ENCODE data around the gene GGA1. TPM values are rescaled to one million over a fixed set of nuclear protein-coding genes. Genes with fewer than 3 reads are reported as not detected.

Gene GGA1, protein sequence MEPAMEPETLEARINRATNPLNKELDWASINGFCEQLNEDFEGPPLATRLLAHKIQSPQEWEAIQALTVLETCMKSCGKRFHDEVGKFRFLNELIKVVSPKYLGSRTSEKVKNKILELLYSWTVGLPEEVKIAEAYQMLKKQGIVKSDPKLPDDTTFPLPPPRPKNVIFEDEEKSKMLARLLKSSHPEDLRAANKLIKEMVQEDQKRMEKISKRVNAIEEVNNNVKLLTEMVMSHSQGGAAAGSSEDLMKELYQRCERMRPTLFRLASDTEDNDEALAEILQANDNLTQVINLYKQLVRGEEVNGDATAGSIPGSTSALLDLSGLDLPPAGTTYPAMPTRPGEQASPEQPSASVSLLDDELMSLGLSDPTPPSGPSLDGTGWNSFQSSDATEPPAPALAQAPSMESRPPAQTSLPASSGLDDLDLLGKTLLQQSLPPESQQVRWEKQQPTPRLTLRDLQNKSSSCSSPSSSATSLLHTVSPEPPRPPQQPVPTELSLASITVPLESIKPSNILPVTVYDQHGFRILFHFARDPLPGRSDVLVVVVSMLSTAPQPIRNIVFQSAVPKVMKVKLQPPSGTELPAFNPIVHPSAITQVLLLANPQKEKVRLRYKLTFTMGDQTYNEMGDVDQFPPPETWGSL
- 25.4 and 50.4 TPM in 2 replicates for total RNA-seq

DNA sequence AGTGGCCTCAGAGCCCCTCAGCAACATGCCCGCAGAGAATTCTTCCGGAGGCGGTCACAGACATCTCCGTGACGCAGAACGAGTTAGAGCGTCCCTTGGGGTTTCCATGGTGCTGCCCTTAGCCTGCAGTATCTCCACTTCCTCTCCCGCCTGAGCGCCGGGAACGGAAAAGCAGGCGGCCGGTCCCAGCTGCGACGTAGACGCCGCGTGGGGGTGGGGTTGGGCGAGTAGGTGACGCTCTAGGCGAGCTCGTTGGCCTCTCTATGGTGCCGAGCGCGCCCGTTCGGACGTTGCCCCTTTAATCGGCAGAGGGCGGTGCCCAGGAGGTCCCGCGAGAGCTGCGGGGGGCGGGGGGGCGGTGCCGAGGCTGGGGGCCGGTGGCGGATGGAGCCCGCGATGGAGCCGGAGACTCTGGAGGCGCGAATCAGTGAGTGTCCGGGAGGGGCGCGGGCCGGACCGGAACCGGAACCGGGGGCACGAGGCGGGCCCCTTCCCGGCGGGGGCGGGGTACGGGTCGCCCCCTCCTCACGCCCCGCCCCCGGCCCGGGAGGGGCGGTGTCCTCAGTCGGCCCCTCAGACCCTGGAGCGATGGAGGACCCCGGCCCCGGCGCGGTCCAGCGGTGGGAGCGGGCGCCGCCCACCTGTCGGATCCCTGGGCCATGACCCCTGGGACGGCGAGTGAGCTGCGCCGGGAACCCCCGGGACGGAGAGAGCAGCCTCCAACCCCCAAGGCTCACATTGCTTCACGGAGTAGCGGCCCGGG lies at the start of gene GGA1:
Gene GGA1 (plus strand): TSS at position 358 of the 763 bp plus-strand sequence. CDS start 27 bp downstream, at position 385.

GRCh38 chr22:37559901-37560607 lies 48.6 kb upstream of the GGA1 start, which contains the start of gene CDC42EP1:
Gene CDC42EP1, plus strand, starts transcription at chr22:37560480. Its CDS starts 5,870 bp downstream, at chr22:37566350.

GRCh38 chr22:37639070-37639760 lies 30.6 kb downstream of the GGA1 start, which contains the start of gene SH3BP1:
Gene SH3BP1, plus strand, starts transcription at chr22:37639669. Its CDS starts 119 bp downstream, at chr22:37639788.

DNA sequence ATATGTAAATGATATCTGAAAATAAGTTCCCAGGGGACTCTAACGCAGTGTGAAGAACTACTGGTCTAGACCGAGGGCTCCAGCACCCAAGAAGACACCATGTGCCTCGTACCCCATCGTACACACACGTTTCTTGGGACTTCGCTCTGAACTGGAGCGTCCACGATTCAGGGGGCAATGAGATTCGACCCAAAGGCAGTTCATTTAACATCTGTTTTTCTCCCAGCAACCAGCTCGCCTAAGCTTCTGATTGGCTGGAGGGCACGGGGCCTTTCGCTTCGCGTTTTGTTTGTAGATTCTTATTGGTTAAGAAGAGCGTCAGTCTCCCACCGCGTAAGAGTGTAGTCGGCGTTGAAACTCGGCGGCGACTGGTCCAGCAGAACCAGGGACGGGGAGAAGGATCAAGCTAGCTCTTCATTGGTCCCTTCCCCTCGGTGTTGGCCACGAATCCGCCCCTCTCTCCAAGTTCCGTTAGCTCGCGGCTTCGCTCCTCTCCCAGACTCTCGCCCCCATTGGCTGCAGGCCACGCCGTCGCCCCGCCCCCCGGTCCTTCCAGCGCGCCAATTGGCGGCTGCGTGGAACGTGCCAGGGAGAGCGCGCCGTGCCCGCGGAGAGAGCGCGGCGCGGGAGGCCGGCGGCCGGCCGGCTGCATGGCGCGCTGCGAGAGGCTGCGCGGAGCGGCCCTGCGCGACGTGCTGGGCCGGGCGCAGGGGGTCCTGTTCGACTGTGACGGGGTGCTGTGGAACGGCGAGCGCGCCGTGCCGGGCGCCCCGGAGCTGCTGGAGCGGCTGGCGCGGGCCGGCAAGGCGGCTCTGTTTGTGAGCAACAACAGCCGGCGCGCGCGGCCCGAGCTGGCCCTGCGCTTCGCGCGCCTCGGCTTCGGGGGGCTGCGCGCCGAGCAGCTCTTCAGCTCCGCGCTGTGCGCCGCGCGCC lies 49.8 kb downstream of the GGA1 start, which contains the start of gene PDXP:
Gene PDXP (plus strand): TSS at position 591 of the 933 bp plus-strand sequence. CDS start 60 bp downstream, at position 651.

GRCh38 chr22:37674951-37675929 lies 66.6 kb downstream of the GGA1 start, which contains the start of gene LGALS1:
Gene LGALS1, plus strand, starts transcription at chr22:37675636. Its CDS starts 67 bp downstream, at chr22:37675703.

Other genes starting within 250 kb of the GGA1 start
- under 0.01 and 0.06 TPM in 2 replicates for gene ELFN2, start 181.4 kb upstream of the GGA1 start, total RNA-seq
- 82.4 and 129 TPM in 2 replicates for gene MFNG, start 122.5 kb upstream of the GGA1 start, total RNA-seq
- gene CARD10, start 89.4 kb upstream of the GGA1 start, total RNA-seq = 29.6 and 37.2 TPM in 2 replicates
- 13.3 and 18.5 TPM in 2 replicates for gene CDC42EP1, start 48.4 kb upstream of the GGA1 start, total RNA-seq
- not detected in 2 replicates for gene LGALS2, start 28.7 kb upstream of the GGA1 start, total RNA-seq
- 0.16 and 1.8 TPM in 2 replicates for gene SH3BP1, start 30.8 kb downstream of the GGA1 start, total RNA-seq
- gene PDXP, start 49.9 kb downstream of the GGA1 start, total RNA-seq = 4.9 and 8.4 TPM in 2 replicates
- 4,257 and 8,992 TPM in 2 replicates for gene LGALS1, start 66.8 kb downstream of the GGA1 start, total RNA-seq
- 23.2 and 26.6 TPM in 2 replicates for gene NOL12, start 77.5 kb downstream of the GGA1 start, total RNA-seq
- gene TRIOBP, start 88.2 kb downstream of the GGA1 start, total RNA-seq = 85.0 and 210 TPM in 2 replicates
- 14.2 and 34.6 TPM in 2 replicates for gene GCAT, start 199.1 kb downstream of the GGA1 start, total RNA-seq
- not detected in 2 replicates for gene GALR3, start 214.5 kb downstream of the GGA1 start, total RNA-seq
- gene ANKRD54, start 235.5 kb downstream of the GGA1 start, total RNA-seq = 17.2 and 25.2 TPM in 2 replicates
- gene EIF3L, start 240.6 kb downstream of the GGA1 start, total RNA-seq = 235 and 342 TPM in 2 replicates

Data from bladder microvascular endothelial cell (primary cell).